Measurements from ENCODE around the gene TEX29.

DNA sequence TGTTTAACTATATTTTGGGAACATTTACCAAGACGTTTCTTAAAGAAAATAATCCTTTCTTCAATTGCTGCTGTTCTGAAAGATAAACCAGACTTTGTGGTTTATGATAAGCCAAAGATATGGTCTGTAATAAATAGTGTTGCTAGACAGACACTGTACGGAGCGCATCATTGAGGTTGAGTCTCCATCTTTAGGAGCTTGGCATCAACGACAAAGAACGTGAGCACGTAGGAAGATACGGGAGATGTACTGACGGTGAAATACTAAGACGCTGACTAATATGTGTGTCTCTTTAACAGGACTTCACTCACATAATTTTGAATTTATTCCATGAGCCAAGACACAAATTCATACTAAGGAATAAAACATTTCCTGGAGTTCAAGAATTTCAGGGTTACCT is 16.2 kb downstream of the TEX29 start:
- TF ChIP-seq CTCF (IDR thresholded peaks at IDR 0.05): no peak
- no peak for TF ChIP-seq POLR2AphosphoS5 (IDR thresholded peaks at IDR 0.05; ENCODE audit: insufficient read depth in 1 of 2, low read depth in 1 of 2)
- no peak for TF ChIP-seq POLR2A (IDR thresholded peaks at IDR 0.05)
